Ovary (tissue), 9 donors: Measurements from ENCODE around the gene EMP2. TPM values are rescaled to one million over a fixed set of nuclear protein-coding genes. Genes with fewer than 3 reads are reported as not detected.
"Not testable (repeated sequence)": the region's sequence is repeated elsewhere in the genome, so short reads cannot be mapped to it uniquely, and the experiment has no call there.

ENCODE experiments used
- DNase-seq, 5 donors: peaks; one replicate each; pipeline ENCODE4 v3.0.0-alpha.2; 2019 to 2020
- H3K27ac ChIP-seq, 2 donors: fragments of 200-600 bp; one replicate each; pipeline versions ENCODE4 v1.5.1 to v1.8.0; 2019 to 2022
- H3K27me3 ChIP-seq: fragments of 200-600 bp; one replicate; pipeline ENCODE4 v1.8.0; 2022
- H3K36me3 ChIP-seq: fragments of 200-600 bp; sonication (generic); one replicate; pipeline ENCODE4 v1.5.1; 2019
- H3K4me1 ChIP-seq: one replicate; pipeline ENCODE4 v1.8.1; 2013; ENCODE audit warnings: mild to moderate bottlenecking, moderate library complexity; ENCODE audit not compliant: insufficient read depth
- H3K4me3 ChIP-seq: fragments of 200-600 bp; sonication (generic); one replicate; pipeline ENCODE4 v1.5.1; 2017
- H3K9me3 ChIP-seq, 2 donors: fragments of 200-600 bp in 1 of 2; sonication (generic) in 1 of 2; one replicate each; pipeline versions ENCODE4 v1.5.1 to v1.8.1; 2013 to 2019; ENCODE audit warnings: mild to moderate bottlenecking in 1 of 2, moderate library complexity in 1 of 2
- CTCF ChIP-seq, 3 donors: fragments of 450-650 bp in 2 of 3; fragments of 200-600 bp in 1 of 3; IDR thresholded peaks; one replicate each; pipeline versions ENCODE4 v1.5.1 to v1.8.0; 2016 to 2022; ENCODE audit warnings: antibody characterized with exemption in 3 of 3, mild to moderate bottlenecking in 1 of 3
- EP300 ChIP-seq: sonication (generic); formaldehyde crosslinking; IDR thresholded peaks from one replicate; pipeline ENCODE4 v1.6.1; 2017; ENCODE audit warnings: antibody characterized with exemption
- POLR2A ChIP-seq: fragments of 450-650 bp; IDR thresholded peaks from one replicate; pipeline ENCODE4 v1.6.1; 2017; ENCODE audit warnings: antibody characterized with exemption, mild to moderate bottlenecking, moderate library complexity
- WGBS, 3 donors: extraction: QIAGEN DNeasy Blood & Tissue Kit in 1 of 3; methylation state at CpG; one replicate each; pipeline versions ENCODE4 v1.1.5 to v1.1.7; 2013 to 2017; 5-methylcytosine and 5-hydroxymethylcytosine counted together
- intact Hi-C, 4 donors: fragments of 100-400 bp; cut with DNase I; formaldehyde crosslinking; loops; one replicate each; pipeline versions ENCODE4 v1.11.0 to v1.15.1; 2022 to 2023
- polyA plus RNA-seq, 2 donors: library from polyadenylated mRNA; stranded (reverse); fragments of 200-250 nt in 1 of 2; fragments of 350-450 nt in 1 of 2; fragmentation: Illumina TruSeq in 1 of 2; extraction: RNeasy Lipid Tissue Mini Kit (QIAGEN cat#74804) in 1 of 2; gene quantifications; one replicate each; pipeline ENCODE4 v1.2.3, GENCODE V29; 2013 to 2014
- total RNA-seq, 7 donors: library from RNA; depleted of rRNA in 2 of 7; stranded (reverse); fragments of >200 nt in 2 of 7; fragmentation: NEBNext Ultra II Directional in 3 of 7; extraction: Animal tissue kit (Norgen Biotek cat#: 25700) in 3 of 7; gene quantifications; one replicate each; pipeline versions ENCODE4 v1.1.0 to v1.2.4, GENCODE V29; 2016 to 2023
- donor health status: DM: no; HTN: no; CAD: no; lungs with moderate emphysema.
- donor health status: DM: no; HTN: no; CAD: no.
- donor health status: Bipolar disorder and iron deficiency.
- donor health status: DM: yes; HTN: yes; CAD: no.
- donor health status: DM: no; HTN: no; CAD: no.
- donor health status: DM: yes; HTN: yes; CAD: no.

The EMP2 gene
- total and polyA plus RNA-seq, 9 donors, result 38.9 to 114 (median 83.0) TPM

- Histone ChIP-seq H3K9me3 (no peaks in the 10 kb centered on the region), H3K27ac (no peak overlapping the region), H3K27me3 (no peaks in the 10 kb centered on the region), H3K36me3 (no peaks in the 10 kb centered on the region), H3K4me3 (no peak overlapping the region), H3K4me1 (peaks cover 16% of the 10 kb centered on the region)
- intact Hi-C loops, result no loop called here
- TF ChIP-seq POLR2A, result no peak
- TF ChIP-seq CTCF (IDR thresholded peaks at IDR 0.05), result no peak
- TF ChIP-seq EP300, result no peak
- 85 to 89% (median 88%) methylated on average over 2 of the region's 2 CpGs for WGBS, 3 donors
- no peak for DNase-seq
These were observed 41.8 kb downstream of the EMP2 start for GRCh38 chr16:10538583-10538982.

GRCh38 chr16:10537946-10538345 is 42.5 kb downstream of the EMP2 start:
- H3K36me3 ChIP-seq, result no peaks in the 10 kb centered on the region
- TF ChIP-seq EP300, result no peak
- intact Hi-C loops, result no loop called here

GRCh38 chr16:10536814-10537389 is 43.5 kb downstream of the EMP2 start:
- 83 to 88% (median 86%) methylated on average over 5 of the region's 5 CpGs for WGBS, 3 donors
- Histone ChIP-seq H3K9me3 (no peaks in the 10 kb centered on the region), H3K27me3 (no peaks in the 10 kb centered on the region), H3K36me3 (no peaks in the 10 kb centered on the region), H3K4me3 (no peak overlapping the region), H3K27ac (no peak overlapping the region), H3K4me1 (peaks cover 11% of the 10 kb centered on the region)
- intact Hi-C loops, result no loop called here
- DNase-seq, result no peak
- no peak for TF ChIP-seq EP300
- no peak for TF ChIP-seq POLR2A
- TF ChIP-seq CTCF (IDR thresholded peaks at IDR 0.05), result no peak

More at GRCh38 chr16:10537946-10538345, 42.5 kb downstream of the EMP2 start:
- WGBS, 3 donors, result 64 to 77% (median 69%) methylated on average over 15 of the region's 15 CpGs
- Histone ChIP-seq H3K4me1 (peaks cover 14% of the 10 kb centered on the region), H3K9me3 (no peaks in the 10 kb centered on the region), H3K4me3 (no peak overlapping the region), H3K27me3 (no peaks in the 10 kb centered on the region), H3K27ac (no peak overlapping the region)
- DNase-seq, result peak in 1 of 5 donors; percentile 31

- H3K27me3 ChIP-seq, H3K4me3 ChIP-seq, H3K9me3 ChIP-seq, DNase-seq, intact Hi-C loops, H3K36me3 ChIP-seq, H3K4me1 ChIP-seq, H3K27ac ChIP-seq: not testable (repeated sequence)
- WGBS, 3 donors, result 93 to 95% (median 94%) methylated on average over 6 of the region's 6 CpGs
These were observed 44.1 kb downstream of the EMP2 start for GRCh38 chr16:10536328-10536727.

- peaks cover 5% of the 10 kb centered on the region for H3K4me1 ChIP-seq
- no peak overlapping the region for H3K27ac ChIP-seq
- intact Hi-C loops, result no loop called here
- no peaks in the 10 kb centered on the region for H3K36me3 ChIP-seq
- TF ChIP-seq POLR2A, result no peak
- TF ChIP-seq EP300, result no peak
- no peak for TF ChIP-seq CTCF (IDR thresholded peaks at IDR 0.05)
- H3K9me3 ChIP-seq, result no peaks in the 10 kb centered on the region
- H3K4me3 ChIP-seq, result no peak overlapping the region
- no peaks in the 10 kb centered on the region for H3K27me3 ChIP-seq
- 94 to 95% (median 94%) methylated on average over 10 of the region's 10 CpGs for WGBS, 3 donors
- peak in 1 of 5 donors; percentile 15 for DNase-seq
These were observed 44.9 kb downstream of the EMP2 start for GRCh38 chr16:10535461-10535860.
